Body of pancreas (tissue), 4 donors: ENCODE measurements around the gene ORAI2. TPM values are rescaled to one million over a fixed set of nuclear protein-coding genes. Genes with fewer than 3 reads are reported as not detected.

Experiments
- ATAC-seq: fragments of 150-250 bp; one replicate; pipeline ENCODE4 v1.9.1; 2016
- DNase-seq, 4 donors: peaks; one replicate each; pipeline ENCODE4 v3.0.0-alpha.2; 2019
- H3K27ac ChIP-seq, 4 donors: fragments of 200-600 bp; sonication (generic); 1 replicate in 3 of 4; 2 replicates in 1 of 4; pipeline versions ENCODE4 v1.5.1 to v1.6.1; 2016 to 2019; ENCODE audit warnings: mild to moderate bottlenecking in 1 of 4, mixed read lengths in 1 of 4, moderate library complexity in 1 of 4
- H3K27me3 ChIP-seq, 2 donors: fragments of 200-600 bp; sonication (generic); one replicate each; pipeline ENCODE4 v1.6.0; 2016; ENCODE audit warnings: mild to moderate bottlenecking in 1 of 2
- H3K36me3 ChIP-seq, 2 donors: fragments of 200-600 bp; sonication (generic); replicated peaks in 1 of 2; 2 replicates each; pipeline ENCODE4 v1.5.1; 2016; ENCODE audit warnings: low read depth in 2 of 2; ENCODE audit not compliant: insufficient read depth in 1 of 2
- H3K4me1 ChIP-seq: fragments of 200-600 bp; sonication (generic); one replicate; pipeline ENCODE4 v1.6.0; 2016
- H3K4me3 ChIP-seq, 2 donors: fragments of 200-600 bp; sonication (generic); 1 replicate in 1 of 2; 2 replicates in 1 of 2; pipeline ENCODE4 v1.5.1; 2016 to 2019
- H3K9me3 ChIP-seq, 3 donors: fragments of 200-600 bp; sonication (generic); 1 replicate in 2 of 3; 2 replicates in 1 of 3; pipeline ENCODE4 v1.5.1; 2016
- CTCF ChIP-seq, 7 experiments: fragments of 450-650 bp in 4 of 7; fragments of 200-600 bp in 3 of 7; sonication (generic) in 3 of 7; IDR thresholded peaks; one replicate each; pipeline ENCODE4 v1.5.1; 2016 to 2019; ENCODE audit warnings: antibody characterized with exemption in 7 of 7
- POLR2A ChIP-seq, 3 donors: fragments of 450-650 bp; IDR thresholded peaks; one replicate each; pipeline ENCODE4 v1.6.1; 2016; ENCODE audit warnings: antibody characterized with exemption in 3 of 3, mild to moderate bottlenecking in 2 of 3
- WGBS, 2 donors: methylation state at CpG; one replicate each; pipeline ENCODE4 v1.1.5; 2017; 5-methylcytosine and 5-hydroxymethylcytosine counted together
- intact Hi-C: fragments of 100-400 bp; cut with DNase I; formaldehyde crosslinking; loops from one replicate; pipeline ENCODE4 v1.15.1; 2023
- total RNA-seq, 2 donors: library from RNA; depleted of rRNA; stranded (reverse); fragments of >200 nt; gene quantifications; one replicate each; pipeline ENCODE4 v1.1.0, GENCODE V29; 2016

ORAI2 gene
- total RNA-seq, 2 donors from 2014 or later = 11.7 to 20.8 TPM

GRCh38 chr7:102449136-102449535, 15.8 kb downstream of the ORAI2 start:
- WGBS, 2 donors = 93 to 97% methylated on average over 15 of the region's 15 CpGs
- Histone ChIP-seq H3K36me3 (no peaks in the 10 kb centered on the region), H3K4me3 (no peak overlapping the region), H3K27ac (no peak overlapping the region), H3K4me1 (no peaks in the 10 kb centered on the region), H3K27me3 (no peaks in the 10 kb centered on the region), H3K9me3 (no peaks in the 10 kb centered on the region)
- ATAC-seq (no peak), DNase-seq (no peak)
- intact Hi-C loops = no loop called here
- TF ChIP-seq CTCF (IDR thresholded peaks at IDR 0.05) = no peak
- no peak for TF ChIP-seq POLR2A (IDR thresholded peaks at IDR 0.05)

GRCh38 chr7:102450242-102450641, 16.9 kb downstream of the ORAI2 start:
- WGBS, 2 donors = 73 to 79% methylated on average over 6 of the region's 6 CpGs
- ATAC-seq (no peak), DNase-seq (no peak)
- H3K27me3 ChIP-seq = no peaks in the 10 kb centered on the region
- H3K4me3 ChIP-seq = no peak overlapping the region
- intact Hi-C loops = no loop called here
- no peaks in the 10 kb centered on the region for H3K9me3 ChIP-seq
- TF ChIP-seq POLR2A (IDR thresholded peaks at IDR 0.05) = no peak
- peak in 1 of 7 experiments; percentile 5 for TF ChIP-seq CTCF (IDR thresholded peaks at IDR 0.05)
- H3K27ac ChIP-seq = no peak overlapping the region
- no peaks in the 10 kb centered on the region for H3K4me1 ChIP-seq
- no peaks in the 10 kb centered on the region for H3K36me3 ChIP-seq

DNA sequence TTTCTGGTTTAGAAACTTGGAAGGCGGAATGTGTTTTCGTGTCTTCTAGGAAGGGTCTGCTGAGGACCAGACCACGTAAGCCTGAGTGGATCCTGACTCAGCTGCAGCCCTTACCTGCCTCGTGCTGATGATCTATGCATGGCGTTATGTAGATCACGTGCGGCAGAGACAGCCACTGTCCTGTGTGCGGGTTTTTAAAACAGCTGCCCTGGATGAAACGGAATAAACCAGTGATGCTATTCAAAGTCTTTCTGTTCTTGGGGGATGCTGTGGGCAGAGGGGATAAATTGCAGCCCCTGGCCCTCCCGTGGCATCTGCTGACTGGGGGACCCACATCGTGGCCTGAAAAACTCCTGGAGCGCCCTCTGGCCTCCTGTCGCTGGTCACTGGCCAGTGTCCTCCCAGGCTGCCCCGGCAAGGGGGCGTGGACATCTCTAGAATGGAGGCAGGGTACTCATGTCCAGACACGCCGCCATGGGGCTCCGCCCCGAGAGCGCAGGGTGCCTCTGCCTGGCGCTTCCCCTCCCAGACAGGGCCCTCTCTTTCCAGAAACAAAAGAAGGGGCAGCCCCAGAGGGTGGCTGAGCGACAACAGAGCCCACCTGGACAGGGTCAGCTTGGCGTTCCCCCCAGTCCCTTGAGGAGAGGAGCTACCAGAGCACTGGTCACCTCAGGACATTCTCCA, 18.1 kb downstream of the ORAI2 start:
- H3K27me3 ChIP-seq = no peaks in the 10 kb centered on the region
- DNase-seq (no peak), ATAC-seq (peak; percentile 25)
- intact Hi-C loops = no loop called here
- WGBS, 2 donors = 43 to 63% methylated on average over 11 to 23 of the region's 23 CpGs
- H3K4me1 ChIP-seq = no peaks in the 10 kb centered on the region
- H3K4me3 ChIP-seq = no peak overlapping the region
- no peak overlapping the region for H3K27ac ChIP-seq
- no peaks in the 10 kb centered on the region for H3K36me3 ChIP-seq
- H3K9me3 ChIP-seq = no peaks in the 10 kb centered on the region
- TF ChIP-seq CTCF (IDR thresholded peaks at IDR 0.05) = no peak
- no peak for TF ChIP-seq POLR2A (IDR thresholded peaks at IDR 0.05)

DNA sequence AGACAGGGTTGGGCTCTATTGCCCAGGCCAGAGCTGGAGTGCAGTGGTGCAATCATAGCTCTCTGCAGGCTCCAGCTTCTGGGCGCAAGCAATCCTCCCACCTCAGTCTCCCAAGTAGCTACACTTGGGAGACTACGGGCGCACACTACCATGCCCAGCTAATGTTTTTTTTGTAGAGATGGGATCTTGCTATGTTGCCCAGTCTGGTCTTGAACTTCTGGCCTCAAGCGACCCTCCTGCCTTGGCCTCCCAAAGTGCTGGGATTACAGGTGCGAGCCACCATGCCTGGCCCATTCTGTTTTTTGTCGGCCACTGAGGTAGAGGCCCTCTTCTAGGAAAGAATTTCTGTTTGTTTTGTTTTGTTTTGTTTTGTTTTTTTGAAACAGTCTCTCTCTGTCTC, 19.1 kb downstream of the ORAI2 start:
- no peak overlapping the region for H3K27ac ChIP-seq
- ATAC-seq = no peak
- intact Hi-C loops = no loop called here
- H3K4me1 ChIP-seq = no peaks in the 10 kb centered on the region
- H3K4me3 ChIP-seq = no peak overlapping the region
- H3K27me3 ChIP-seq = no peaks in the 10 kb centered on the region
- WGBS, 2 donors = 93 to 94% methylated on average over 5 to 6 of the region's 6 CpGs
- H3K36me3 ChIP-seq = peaks cover 0 to 4% of the 10 kb centered on the region in 2 donors
- no peaks in the 10 kb centered on the region for H3K9me3 ChIP-seq
- no peak for DNase-seq
- TF ChIP-seq POLR2A (IDR thresholded peaks at IDR 0.05) (no peak), CTCF (IDR thresholded peaks at IDR 0.05) (no peak)

DNA sequence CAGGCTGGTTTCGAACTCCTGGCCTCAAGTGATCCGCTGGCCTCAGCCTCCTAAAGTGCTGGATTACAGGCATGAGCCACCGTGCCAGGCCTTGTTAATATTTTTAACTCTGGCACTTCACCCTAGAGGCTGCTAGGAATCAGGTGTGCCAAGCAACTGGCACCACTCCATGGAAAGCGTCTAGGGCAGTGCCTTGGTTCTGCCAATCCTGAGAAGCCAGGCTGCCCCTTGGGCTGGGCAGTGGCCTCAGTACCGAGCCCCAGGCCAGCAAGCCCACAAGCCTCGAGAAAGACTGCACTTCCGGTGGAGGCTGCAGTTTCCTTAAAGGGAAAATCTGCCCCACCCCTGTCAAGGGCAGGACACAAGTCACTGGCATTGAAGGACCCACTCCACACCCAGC, 19.9 kb downstream of the ORAI2 start:
- TF ChIP-seq POLR2A (IDR thresholded peaks at IDR 0.05) (no peak), CTCF (IDR thresholded peaks at IDR 0.05) (no peak)
- H3K4me1 ChIP-seq = no peaks in the 10 kb centered on the region
- intact Hi-C loops = no loop called here
- ATAC-seq (no peak), DNase-seq (no peak)
- peaks cover 0 to 4% of the 10 kb centered on the region in 2 donors for H3K36me3 ChIP-seq
- H3K9me3 ChIP-seq = no peaks in the 10 kb centered on the region
- H3K27me3 ChIP-seq = no peaks in the 10 kb centered on the region
- no peak overlapping the region for H3K27ac ChIP-seq
- 72 to 100% methylated on average over 1 to 7 of the region's 7 CpGs for WGBS, 2 donors
- no peak overlapping the region for H3K4me3 ChIP-seq
